Peyer's patch (tissue), 4 donors: ENCODE data around the gene CSNK2A2.

Experiments used
- CTCF ChIP-seq, 6 experiments: fragments of 450-650 bp in 4 of 6; fragments of 200-600 bp in 2 of 6; sonication (generic) in 1 of 6; IDR thresholded peaks; one replicate each; pipeline ENCODE4 v1.5.1; 2017 to 2019; ENCODE audit warnings: antibody characterized with exemption in 6 of 6, mild to moderate bottlenecking in 3 of 6, moderate library complexity in 1 of 6
- POLR2A ChIP-seq, 2 donors: fragments of 450-650 bp; IDR thresholded peaks; one replicate each; pipeline ENCODE4 v1.5.1; 2017; ENCODE audit warnings: antibody characterized with exemption in 2 of 2, mild to moderate bottlenecking in 2 of 2, moderate library complexity in 2 of 2

- TF ChIP-seq CTCF (IDR thresholded peaks at IDR 0.05) (no peak), POLR2A (IDR thresholded peaks at IDR 0.05) (no peak)
Observed at GRCh38 chr16:58234831-58235595, 37.1 kb upstream of the CSNK2A2 start.
